HepG2 (cell line): ENCODE results near the gene MPI. TPM values are rescaled to one million over a fixed set of nuclear protein-coding genes. Genes with fewer than 3 reads are reported as not detected.

Experiments used
- ATAC-seq: fragments of 200-7000 bp; cut with Tn5 transposase; 3 replicates; pipeline ENCODE4 v1.9.1; 2020; ENCODE audit warnings: mild to moderate bottlenecking, moderate library complexity
- BruUV-seq: library from RNA; stranded (reverse); fragments of 400-500 nt; replicated peaks from 2 replicates; lab custom pipeline; 2021; lab: Mats Ljungman, UMichigan
- CTCF ChIA-PET: fragments of 300-600 bp; formaldehyde crosslinking; extraction: SDS; loops from one replicate; lab custom pipeline; 2021; ENCODE audit warnings: low total read pairs, inconsistent platforms, low intra/inter-chr PET ratio; lab: Yijun Ruan, JAX
- POLR2A ChIA-PET: fragments of 350-600 bp; sonication (Branson Sonifier 250); formaldehyde crosslinking; loops from one replicate; lab custom pipeline; 2020; ENCODE audit warnings: antibody characterized with exemption, inconsistent platforms; lab: Yijun Ruan, JAX
- DNase-seq: peaks from one replicate; pipeline ENCODE4 v3.0.0-alpha.2; 2015; ENCODE audit warnings: low spot score
- FAIRE-seq: peaks from 3 replicates; lab custom pipeline; 2011; peaks lifted over from hg19 to GRCh38; lab: Jason Lieb, UNC
- H2AFZ ChIP-seq: one replicate; pipeline ENCODE4 v1.6.1; 2011; ENCODE audit warnings: low read length, inconsistent platforms
- H3K27ac ChIP-seq: fragments of 300-600 bp; 3 replicates; pipeline ENCODE4 v1.8.0; 2011; ENCODE audit warnings: mixed run types, mild to moderate bottlenecking, mixed read lengths, low read length, inconsistent platforms; ENCODE audit not compliant: insufficient read depth; ENCODE audit errors: extremely low read length
- H3K27me3 ChIP-seq, 2 experiments: fragments of 200-600 bp in 1 of 2; 2 replicates in 1 of 2; 3 replicates in 1 of 2; pipeline versions ENCODE4 v1.6.0 to v1.8.0; 2011; ENCODE audit warnings: low read length in 2 of 2, mild to moderate bottlenecking in 2 of 2, moderate library complexity in 2 of 2, inconsistent platforms in 1 of 2; ENCODE audit not compliant: insufficient read depth in 2 of 2, control insufficient read depth in 1 of 2
- H3K36me3 ChIP-seq, 2 experiments: fragments of 200-600 bp in 1 of 2; replicated peaks in 1 of 2; 2 replicates in 1 of 2; 3 replicates in 1 of 2; pipeline versions ENCODE4 v1.5.1 to v1.8.0; 2011; ENCODE audit warnings: low read length in 2 of 2, inconsistent platforms in 1 of 2; ENCODE audit not compliant: insufficient read depth in 2 of 2, control insufficient read depth in 1 of 2
- H3K4me1 ChIP-seq: 2 replicates; pipeline ENCODE4 v1.5.1; 2012; ENCODE audit warnings: low read length, inconsistent platforms; ENCODE audit not compliant: insufficient read depth
- H3K4me2 ChIP-seq: 2 replicates; pipeline ENCODE4 v1.6.0; 2011; ENCODE audit warnings: low read depth, low read length, inconsistent platforms
- H3K4me3 ChIP-seq, 3 experiments: fragments of 200-600 bp in 1 of 3; sonication (generic), shearing (Covaris generic) in 1 of 3; replicated peaks in 1 of 3; 2 replicates each; pipeline ENCODE4 v1.5.1; 2011 to 2016; ENCODE audit warnings: low read length in 3 of 3, inconsistent platforms in 2 of 3, low read depth in 2 of 3, mild to moderate bottlenecking in 2 of 3, control low read depth in 1 of 3, mixed read lengths in 1 of 3; ENCODE audit not compliant: insufficient read depth in 1 of 3
- H3K79me2 ChIP-seq: one replicate; pipeline ENCODE4 v1.6.1; 2011; ENCODE audit warnings: low read length, inconsistent platforms; ENCODE audit not compliant: insufficient read depth
- H3K9ac ChIP-seq: 2 replicates; pipeline ENCODE4 v1.6.0; 2011; ENCODE audit warnings: mild to moderate bottlenecking, low read depth, low read length, inconsistent platforms; ENCODE audit not compliant: insufficient read depth
- H3K9me3 ChIP-seq: 2 replicates; pipeline ENCODE4 v1.5.1; 2012; ENCODE audit warnings: mild to moderate bottlenecking, low read length
- H4K20me1 ChIP-seq: 2 replicates; pipeline ENCODE4 v1.6.0; 2011; ENCODE audit warnings: inconsistent platforms, mild to moderate bottlenecking, low read length, moderate library complexity; ENCODE audit not compliant: insufficient read depth
- FOXO1 ChIP-seq: sonication (generic); formaldehyde crosslinking; IDR thresholded peaks from 2 replicates; pipeline ENCODE4 v1.4.0; 2020; ENCODE audit warnings: missing genetic modification reagents
- KDM4B ChIP-seq: sonication (generic); formaldehyde crosslinking; IDR thresholded peaks from 2 replicates; pipeline ENCODE4 v1.4.0; 2020; ENCODE audit warnings: missing genetic modification reagents
- MAFK ChIP-seq, 2 experiments: IDR thresholded peaks in 1 of 2; conservative IDR thresholded peaks in 1 of 2; 2 replicates each; pipeline ENCODE4 v1.6.1; 2011; ENCODE audit warnings: improper control_type of control experiment in 2 of 2, low read length in 2 of 2
- POLR2A ChIP-seq, 2 experiments: IDR thresholded peaks; 2 replicates each; pipeline ENCODE4 v1.6.1; 2011; ENCODE audit warnings: low read depth in 2 of 2, low read length in 2 of 2, mild to moderate bottlenecking in 1 of 2, moderate library complexity in 1 of 2; ENCODE audit not compliant: insufficient read depth in 1 of 2
- POLR2AphosphoS5 ChIP-seq: IDR thresholded peaks from 2 replicates; pipeline ENCODE4 v1.6.1; 2012; ENCODE audit warnings: low read depth, low read length
- POLR2G ChIP-seq: fragments of 200-400 bp; formaldehyde crosslinking; IDR thresholded peaks from 2 replicates; pipeline ENCODE4 v1.6.1; 2018; ENCODE audit warnings: mild to moderate bottlenecking, low read depth, low read length, moderate library complexity
- RBFOX2 ChIP-seq: fragments of 200-400 bp; formaldehyde crosslinking; IDR thresholded peaks from 2 replicates; pipeline ENCODE4 v1.6.1; 2017; ENCODE audit warnings: low read depth, mild to moderate bottlenecking, low read length
- ZBTB8A ChIP-seq: sonication (generic); formaldehyde crosslinking; IDR thresholded peaks from 2 replicates; pipeline ENCODE4 v1.4.0; 2020; ENCODE audit warnings: mild to moderate bottlenecking, low read depth, missing genetic modification reagents, borderline replicate concordance
- ZFYVE20 ChIP-seq: sonication (generic); formaldehyde crosslinking; IDR thresholded peaks from 2 replicates; pipeline ENCODE4 v1.8.0; 2023; ENCODE audit warnings: low read depth, mild to moderate bottlenecking, moderate library complexity, missing genetic modification reagents, borderline replicate concordance
- ZNF589 ChIP-seq: sonication (generic); formaldehyde crosslinking; conservative IDR thresholded peaks from 2 replicates; pipeline ENCODE4 v1.8.0; 2022; ENCODE audit warnings: mild to moderate bottlenecking, moderate library complexity, missing genetic modification reagents
- ZNF724P ChIP-seq: sonication (generic); formaldehyde crosslinking; IDR thresholded peaks from 2 replicates; pipeline ENCODE4 v1.8.0; 2022; ENCODE audit warnings: missing genetic modification reagents, borderline replicate concordance
- ZSCAN20 ChIP-seq: sonication (generic); formaldehyde crosslinking; IDR thresholded peaks from 2 replicates; pipeline ENCODE4 v1.4.0; 2020; ENCODE audit warnings: missing genetic modification reagents, mild to moderate bottlenecking, borderline replicate concordance
- WGBS: methylation state at CpG from one replicate; pipeline ENCODE4 v1.1.6; 2017; ENCODE audit warnings: low lambda C conversion rate; 5-methylcytosine and 5-hydroxymethylcytosine counted together
- in situ Hi-C: cut with HindIII; loops from 2 replicates; pipeline ENCODE4 v1.10.0; 2017; ENCODE audit warnings: low pct_unique_long_range_greater_than_20kb; ENCODE audit not compliant: extremely low pct_ligation_motif_present
- intact Hi-C: fragments of 100-400 bp; cut with micrococcal nuclease; formaldehyde crosslinking; loops from one replicate; pipeline ENCODE4 v1.10.0; 2022; ENCODE audit not compliant: unreplicated experiment
- polyA plus RNA-seq, 8 experiments: library from polyadenylated mRNA; depleted of rRNA in 3 of 8; stranded (reverse) in 7 of 8; unstranded in 1 of 8; fragments of >200 nt; fragmentation: Illumina TruSeq in 4 of 8; extraction: Trizol in 4 of 8; gene quantifications; 2 replicates each; pipeline versions ENCODE4 v1.2.1 to v1.2.3, GENCODE V29; 2011 to 2016; ENCODE audit warnings: low read depth in 4 of 8, missing spikeins in 1 of 8, mixed read lengths in 1 of 8; ENCODE audit not compliant: insufficient read depth in 1 of 8
- total RNA-seq, 5 experiments: library from RNA; depleted of rRNA; stranded (reverse); fragments of >200 nt; fragmentation: Illumina TruSeq; extraction: Trizol; gene quantifications; 2 replicates each; pipeline ENCODE4 v1.2.3, GENCODE V29; 2016; ENCODE audit warnings: low read depth in 1 of 5
- TF ChIP-seq, protein P1 (sequence below): sonication (generic); formaldehyde crosslinking; IDR thresholded peaks from 2 replicates; pipeline ENCODE4 v1.4.0; 2020; ENCODE audit warnings: mild to moderate bottlenecking, missing genetic modification reagents
- TF ChIP-seq, protein P2 (sequence below): sonication (generic); formaldehyde crosslinking; IDR thresholded peaks from 2 replicates; pipeline ENCODE4 v1.4.0; 2020; ENCODE audit warnings: missing genetic modification reagents
- TF ChIP-seq, protein P3 (sequence below): sonication (generic); formaldehyde crosslinking; conservative IDR thresholded peaks from 2 replicates; pipeline ENCODE4 v1.4.0; 2020; ENCODE audit warnings: missing genetic modification reagents
- TF ChIP-seq, protein P4 (sequence below): sonication (generic); formaldehyde crosslinking; IDR thresholded peaks from 2 replicates; pipeline ENCODE4 v1.5.0; 2020; ENCODE audit warnings: mild to moderate bottlenecking, missing genetic modification reagents

Gene MPI
- total and polyA plus RNA-seq, 2 of the 13 experiments (the other 11 are each of a cell fraction or from before 2014, with no cell fraction given): 36.9 to 63.5 TPM

DNA sequence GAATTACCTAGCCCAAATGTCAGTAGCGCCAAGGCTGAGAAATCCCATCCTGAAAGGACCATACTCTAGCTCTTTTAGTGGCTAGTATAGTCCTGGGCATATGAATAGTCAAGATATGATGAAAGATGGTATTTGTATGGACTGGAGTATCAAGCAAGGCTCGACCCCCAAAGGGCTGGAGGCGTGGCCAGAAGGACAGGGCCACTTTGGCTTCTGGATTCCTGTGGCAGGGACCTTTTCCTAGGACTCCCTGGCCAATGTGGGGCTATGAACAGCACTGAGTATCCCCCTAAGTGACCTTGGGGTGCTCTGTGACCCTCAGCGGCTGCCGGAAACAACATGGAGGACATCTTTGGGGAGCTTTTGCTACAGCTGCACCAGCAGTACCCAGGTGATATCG is 6.0 kb downstream of the MPI start:
- intact Hi-C loops: no loop called here
- H3K9ac ChIP-seq: no peak overlapping the region
- ATAC-seq: no peak
- BruUV-seq: no TSS peak
- peaks cover 12% of the 10 kb centered on the region for H3K4me1 ChIP-seq
- no peaks in the 10 kb centered on the region for H3K27me3 ChIP-seq
- H4K20me1 ChIP-seq: no peaks in the 10 kb centered on the region; the same call in 1 of the 2 replicates
- H3K27ac ChIP-seq: no peak overlapping the region
- H3K36me3 ChIP-seq: peaks cover 21 to 38% of the 10 kb centered on the region in 2 experiments
- FAIRE-seq: no peak
- WGBS: 94% methylated on average over 3 of the region's 6 CpGs
- CTCF ChIA-PET: no interaction called here
- H3K4me2 ChIP-seq: no peak overlapping the region
- TF ChIP-seq ZNF724P (no peak), ZBTB8A (no peak), POLR2G (peak; percentile 51; the same call in 1 of the 2 replicates), ZFYVE20 (CRISPR knock-in tag) (no peak), MAFK (conservative IDR thresholded peaks at IDR 0.05 in 1 of 2, IDR thresholded peaks at IDR 0.05 in 1 of 2; ENCODE audit: low read length in 2 of 2) (no peak), ZSCAN20 (no peak), KDM4B (no peak), POLR2AphosphoS5 (peak; percentile 24; the same call in 1 of the 2 replicates), FOXO1 (CRISPR knock-in tag) (no peak), ZNF589 (CRISPR knock-in tag) (no peak), POLR2A (IDR thresholded peaks at IDR 0.05; ENCODE audit: insufficient read depth in 1 of 2, low read depth in 2 of 2, low read length in 2 of 2) (peak in 1 of 2 experiments; percentile 25; a peak in 2 of 4 replicates), RBFOX2 (peak; percentile 14; the same call in 1 of the 2 replicates)
- TF ChIP-seq, protein P1, sequence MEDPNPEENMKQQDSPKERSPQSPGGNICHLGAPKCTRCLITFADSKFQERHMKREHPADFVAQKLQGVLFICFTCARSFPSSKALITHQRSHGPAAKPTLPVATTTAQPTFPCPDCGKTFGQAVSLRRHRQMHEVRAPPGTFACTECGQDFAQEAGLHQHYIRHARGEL: no peak
- TF ChIP-seq, protein P2, sequence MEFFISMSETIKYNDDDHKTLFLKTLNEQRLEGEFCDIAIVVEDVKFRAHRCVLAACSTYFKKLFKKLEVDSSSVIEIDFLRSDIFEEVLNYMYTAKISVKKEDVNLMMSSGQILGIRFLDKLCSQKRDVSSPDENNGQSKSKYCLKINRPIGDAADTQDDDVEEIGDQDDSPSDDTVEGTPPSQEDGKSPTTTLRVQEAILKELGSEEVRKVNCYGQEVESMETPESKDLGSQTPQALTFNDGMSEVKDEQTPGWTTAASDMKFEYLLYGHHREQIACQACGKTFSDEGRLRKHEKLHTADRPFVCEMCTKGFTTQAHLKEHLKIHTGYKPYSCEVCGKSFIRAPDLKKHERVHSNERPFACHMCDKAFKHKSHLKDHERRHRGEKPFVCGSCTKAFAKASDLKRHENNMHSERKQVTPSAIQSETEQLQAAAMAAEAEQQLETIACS (CRISPR knock-in tag): no peak
- TF ChIP-seq, protein P3, sequence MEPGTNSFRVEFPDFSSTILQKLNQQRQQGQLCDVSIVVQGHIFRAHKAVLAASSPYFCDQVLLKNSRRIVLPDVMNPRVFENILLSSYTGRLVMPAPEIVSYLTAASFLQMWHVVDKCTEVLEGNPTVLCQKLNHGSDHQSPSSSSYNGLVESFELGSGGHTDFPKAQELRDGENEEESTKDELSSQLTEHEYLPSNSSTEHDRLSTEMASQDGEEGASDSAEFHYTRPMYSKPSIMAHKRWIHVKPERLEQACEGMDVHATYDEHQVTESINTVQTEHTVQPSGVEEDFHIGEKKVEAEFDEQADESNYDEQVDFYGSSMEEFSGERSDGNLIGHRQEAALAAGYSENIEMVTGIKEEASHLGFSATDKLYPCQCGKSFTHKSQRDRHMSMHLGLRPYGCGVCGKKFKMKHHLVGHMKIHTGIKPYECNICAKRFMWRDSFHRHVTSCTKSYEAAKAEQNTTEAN: no peak
- TF ChIP-seq, protein P4, sequence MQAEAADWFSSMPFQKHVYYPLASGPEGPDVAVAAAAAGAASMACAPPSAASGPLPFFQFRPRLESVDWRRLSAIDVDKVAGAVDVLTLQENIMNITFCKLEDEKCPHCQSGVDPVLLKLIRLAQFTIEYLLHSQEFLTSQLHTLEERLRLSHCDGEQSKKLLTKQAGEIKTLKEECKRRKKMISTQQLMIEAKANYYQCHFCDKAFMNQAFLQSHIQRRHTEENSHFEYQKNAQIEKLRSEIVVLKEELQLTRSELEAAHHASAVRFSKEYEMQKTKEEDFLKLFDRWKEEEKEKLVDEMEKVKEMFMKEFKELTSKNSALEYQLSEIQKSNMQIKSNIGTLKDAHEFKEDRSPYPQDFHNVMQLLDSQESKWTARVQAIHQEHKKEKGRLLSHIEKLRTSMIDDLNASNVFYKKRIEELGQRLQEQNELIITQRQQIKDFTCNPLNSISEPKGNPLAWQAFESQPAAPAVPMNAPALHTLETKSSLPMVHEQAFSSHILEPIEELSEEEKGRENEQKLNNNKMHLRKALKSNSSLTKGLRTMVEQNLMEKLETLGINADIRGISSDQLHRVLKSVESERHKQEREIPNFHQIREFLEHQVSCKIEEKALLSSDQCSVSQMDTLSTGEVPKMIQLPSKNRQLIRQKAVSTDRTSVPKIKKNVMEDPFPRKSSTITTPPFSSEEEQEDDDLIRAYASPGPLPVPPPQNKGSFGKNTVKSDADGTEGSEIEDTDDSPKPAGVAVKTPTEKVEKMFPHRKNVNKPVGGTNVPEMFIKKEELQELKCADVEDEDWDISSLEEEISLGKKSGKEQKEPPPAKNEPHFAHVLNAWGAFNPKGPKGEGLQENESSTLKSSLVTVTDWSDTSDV: no peak
- POLR2A ChIA-PET: interaction anchor here (0.9 kb wide), 1 partner anchor 11 kb away, joined by 3 read pairs; the partner anchor contains the start of gene FAM219B
- no peaks in the 10 kb centered on the region for H3K9me3 ChIP-seq
- no peak overlapping the region for H2AFZ ChIP-seq
- H3K79me2 ChIP-seq: peaks cover 2% of the 10 kb centered on the region
- in situ Hi-C loops: no loop called here
- DNase-seq: no peak
- H3K4me3 ChIP-seq: no peak overlapping the region
